Muscle of arm (tissue), 12 donors: ENCODE measurements around the gene WDR91. TPM values are rescaled to one million over a fixed set of nuclear protein-coding genes. Genes with fewer than 3 reads are reported as not detected.
"Not testable (repeated sequence)": the region's sequence is repeated elsewhere in the genome, so short reads cannot be mapped to it uniquely, and the experiment has no call there.

ENCODE experiments used
- DNase-seq: peaks from one replicate; pipeline ENCODE4 v3.0.0-alpha.2; 2013
- polyA plus RNA-seq, 12 donors: library from polyadenylated mRNA; unstranded; fragments of 120-200 nt; gene quantifications; one replicate each; pipeline ENCODE4 v1.2.1, GENCODE V29; 2013; ENCODE audit not compliant: insufficient read length in 12 of 12

The WDR91 gene
- polyA plus RNA-seq, 12 donors: 7.8 to 24.3 (median 9.5) TPM; not detected in 1

DNA sequence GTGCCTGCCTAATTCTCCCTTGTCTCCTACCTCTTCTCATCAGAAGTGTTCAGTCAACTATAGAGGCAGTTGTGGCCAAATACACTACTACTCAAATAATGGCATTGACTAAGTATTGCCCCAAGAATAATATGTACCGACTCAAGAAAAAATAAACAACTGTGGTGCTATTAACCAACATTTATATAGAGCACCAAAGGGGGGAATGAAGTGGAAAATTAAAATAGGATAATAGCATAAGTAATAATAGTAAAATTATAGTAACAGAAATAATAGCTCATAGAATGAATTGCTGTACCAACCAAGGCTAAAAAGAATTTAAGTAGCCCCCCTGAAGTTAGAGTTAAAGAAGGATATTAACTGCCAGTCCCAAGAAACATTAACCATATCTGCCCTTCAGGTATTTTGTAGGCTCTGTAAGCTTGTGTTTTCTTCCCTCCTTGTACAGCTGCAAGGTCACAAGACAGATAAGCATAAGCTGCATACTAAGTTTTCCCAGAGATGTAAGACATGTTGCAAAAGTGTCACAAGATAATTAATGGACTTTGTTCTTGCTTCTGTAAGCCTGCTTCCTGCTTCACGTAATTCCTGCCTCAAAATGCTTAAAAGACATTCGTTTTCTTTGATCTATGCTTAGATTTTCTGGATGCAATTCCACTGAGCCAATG is 29.9 kb downstream of the WDR91 start:
- no peak for DNase-seq

DNA sequence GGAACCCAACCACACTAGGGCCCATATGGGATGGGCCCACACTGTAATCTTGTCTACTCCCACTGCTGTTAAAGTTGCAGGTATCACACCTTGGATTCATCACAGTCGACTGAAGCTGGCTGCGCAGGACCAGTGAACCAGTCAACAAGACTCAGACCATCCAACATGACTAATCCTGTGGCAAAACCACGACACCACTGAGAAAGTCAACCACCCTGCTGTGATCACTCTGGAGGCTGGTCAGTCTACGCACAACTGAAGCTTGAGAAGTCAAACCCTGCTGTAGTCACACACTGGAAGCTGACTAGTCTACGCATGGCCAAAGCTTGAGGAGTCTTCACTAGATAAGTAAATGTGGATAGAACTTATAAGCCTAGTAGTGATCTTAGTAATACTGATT is 31.2 kb downstream of the WDR91 start:
- DNase-seq: no peak

DNA sequence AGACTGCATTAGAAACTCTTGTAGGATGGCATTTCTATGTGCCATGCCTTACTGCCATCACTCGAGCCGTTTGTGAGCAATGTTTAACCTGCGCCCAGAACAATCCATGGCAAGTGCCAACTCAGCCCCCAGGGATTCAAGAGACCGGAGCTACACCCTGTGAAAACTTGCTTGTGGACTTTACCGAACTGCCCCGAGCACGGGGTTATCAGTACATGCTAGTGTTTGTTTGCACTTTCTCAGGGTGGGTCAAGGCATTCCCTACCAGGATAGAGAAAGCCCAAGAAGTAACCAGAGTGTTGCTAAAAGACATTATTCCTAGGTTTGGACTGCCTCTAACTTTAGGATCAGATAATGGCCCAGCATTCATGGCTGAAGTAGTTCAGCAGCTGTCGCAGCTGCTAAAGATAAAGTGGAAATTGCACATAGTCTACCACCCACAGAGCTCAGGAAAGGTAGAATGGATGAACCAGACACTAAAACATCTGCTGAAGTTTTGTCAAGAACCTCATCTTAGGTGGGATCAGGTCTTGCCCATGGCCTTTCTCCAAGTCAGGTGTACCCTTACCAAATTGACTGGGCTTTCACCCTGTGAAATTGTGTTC is 31.9 kb downstream of the WDR91 start:
- no peak for DNase-seq

- DNase-seq: no peak
Observed at GRCh38 chr7:135178364-135178763, 33.0 kb downstream of the WDR91 start.

DNA sequence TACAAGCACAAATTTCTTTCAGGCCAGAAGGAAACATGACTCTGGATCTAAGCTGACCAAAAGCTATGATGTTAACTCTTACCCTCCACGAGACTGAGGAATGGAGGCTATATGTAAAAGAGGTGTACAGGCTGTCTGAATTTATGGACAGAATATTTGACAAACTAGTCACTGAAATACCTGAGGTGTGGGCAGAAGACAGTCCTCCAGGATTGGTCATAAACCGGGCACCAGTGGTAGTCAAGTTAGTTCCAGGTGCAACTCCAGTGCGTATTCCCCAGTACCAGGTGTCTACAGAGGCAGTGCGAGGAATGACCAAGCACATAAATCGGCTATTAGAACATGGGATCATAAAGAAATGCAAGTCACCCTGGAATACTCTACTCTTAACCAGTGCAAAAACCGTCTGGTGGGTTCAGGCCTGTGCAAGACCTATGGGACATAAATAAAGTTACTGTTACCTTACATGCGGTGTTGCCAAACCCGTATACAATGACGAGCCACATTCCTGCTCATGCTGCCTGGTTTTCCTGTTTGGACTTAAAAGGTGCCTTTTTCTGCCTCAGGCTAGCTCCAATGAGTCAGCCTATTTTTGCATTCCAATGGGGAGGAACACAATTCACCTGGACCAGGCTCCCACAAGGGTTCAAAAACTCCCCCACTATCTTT is 34.2 kb downstream of the WDR91 start:
- DNase-seq: no peak

- no peak for DNase-seq
Observed at GRCh38 chr7:135175931-135176330, 35.4 kb downstream of the WDR91 start.

DNA sequence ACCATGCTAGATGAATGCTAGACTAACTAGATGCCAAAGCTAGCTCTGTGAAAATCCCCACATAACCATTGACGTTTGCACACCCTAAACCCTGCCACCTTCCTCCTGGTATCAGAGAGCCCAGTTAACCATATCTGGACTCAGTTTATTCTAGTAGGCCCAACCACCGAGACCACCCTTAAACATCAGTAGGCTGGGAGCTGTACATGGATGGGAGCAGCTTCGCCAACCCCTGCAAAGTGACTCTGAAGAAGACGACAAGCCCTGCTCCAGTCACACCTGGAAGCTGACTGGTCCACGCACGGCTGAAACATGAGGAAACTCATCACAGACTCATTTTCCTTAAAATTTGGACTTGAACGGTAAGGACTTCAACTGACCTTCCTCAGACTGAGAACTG is 36.4 kb downstream of the WDR91 start:
- DNase-seq: no peak

DNA sequence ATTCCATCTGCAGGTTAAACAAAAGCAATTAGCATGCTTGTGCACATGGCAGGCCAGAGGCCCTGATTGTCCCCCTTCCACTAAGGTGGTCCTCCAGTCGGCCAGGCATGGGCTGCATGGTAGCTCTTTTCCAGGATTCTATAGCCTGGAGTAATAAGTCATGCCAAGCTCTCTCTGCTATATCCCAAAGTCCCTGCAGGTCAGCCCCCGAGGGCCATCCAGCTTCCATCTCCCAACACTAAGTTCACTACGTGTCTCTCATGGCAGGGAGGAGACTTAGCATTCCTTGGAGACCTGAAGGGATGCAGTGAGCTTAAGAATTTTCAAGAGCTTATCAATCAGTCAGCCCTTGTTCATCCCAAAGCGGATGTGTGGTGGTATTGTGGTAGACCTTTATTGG is 37.4 kb downstream of the WDR91 start:
- not testable (repeated sequence) for DNase-seq

DNA sequence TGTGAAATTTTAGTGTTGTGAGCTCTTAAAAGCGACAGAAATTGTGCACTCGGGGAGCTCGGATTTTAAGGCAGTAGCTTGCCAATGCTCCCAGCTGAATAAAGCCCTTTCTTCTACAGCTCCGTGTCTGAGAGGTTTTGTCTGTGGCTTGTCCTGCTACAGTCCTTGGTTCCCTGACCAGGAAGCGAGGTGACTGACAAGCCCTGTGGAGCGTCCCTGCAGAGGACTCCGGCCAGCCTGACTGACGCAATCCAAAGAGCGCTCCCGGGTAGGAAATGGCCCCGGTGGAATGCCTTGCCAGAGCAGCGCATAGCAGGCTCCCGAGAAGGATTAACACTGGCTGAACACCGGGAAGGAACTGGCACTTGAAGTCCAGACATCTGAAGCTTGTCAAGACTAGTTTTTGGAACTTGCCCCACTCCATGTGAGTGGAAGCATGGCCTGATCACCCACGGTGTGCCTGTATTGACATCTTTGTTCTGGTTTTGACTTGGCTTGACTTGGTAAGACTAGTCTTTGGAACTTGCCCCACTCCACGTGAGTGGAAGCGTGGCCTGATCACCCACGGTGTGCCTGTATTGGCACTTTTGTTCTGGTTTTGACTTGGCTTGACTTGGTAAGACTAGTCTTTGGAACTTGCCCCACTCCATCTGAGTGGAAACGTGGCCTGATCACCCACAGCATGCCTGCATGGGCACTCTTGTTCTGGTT is 39.6 kb downstream of the WDR91 start:
- peak; percentile 15 for DNase-seq

DNA sequence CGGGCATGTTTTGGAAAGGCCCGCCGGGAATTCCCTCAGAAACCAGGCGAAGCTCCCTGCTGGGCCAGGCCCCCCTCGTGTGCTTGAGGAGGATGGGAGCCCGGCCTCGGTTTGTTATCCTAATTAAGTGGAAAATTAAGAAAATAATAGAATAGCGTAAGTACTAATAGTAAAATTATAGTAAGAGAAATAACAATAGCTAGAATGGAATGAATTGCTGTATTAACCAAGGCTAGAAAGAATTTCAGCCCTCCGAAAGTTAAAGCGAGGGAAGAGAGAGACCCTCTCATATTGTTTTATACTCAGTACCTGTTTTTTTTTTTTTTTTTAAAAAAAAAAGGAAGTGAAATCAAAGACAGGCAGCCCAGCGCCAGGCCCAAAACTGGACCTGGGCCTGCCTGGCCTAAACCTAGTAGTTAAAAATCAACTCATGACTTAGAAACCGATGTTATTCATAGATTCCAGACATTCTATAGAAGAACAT is 40.3 kb downstream of the WDR91 start:
- DNase-seq: not testable (repeated sequence)

GRCh38 chr7:135170274-135170997 is 40.9 kb downstream of the WDR91 start, which contains the start of gene CYREN:
TSS of gene CYREN (minus strand) at chr7:135170707. CDS start at chr7:135168922, 1,785 bp downstream.
- DNase-seq: peak; percentile 89

- peak; percentile 35 for DNase-seq
Observed at GRCh38 chr7:135169964-135170273, 41.4 kb downstream of the WDR91 start.

- DNase-seq: no peak
Observed at GRCh38 chr7:135169141-135169963, 42.0 kb downstream of the WDR91 start.

- DNase-seq: no peak
Observed at GRCh38 chr7:135168489-135169140, 42.7 kb downstream of the WDR91 start.

DNA sequence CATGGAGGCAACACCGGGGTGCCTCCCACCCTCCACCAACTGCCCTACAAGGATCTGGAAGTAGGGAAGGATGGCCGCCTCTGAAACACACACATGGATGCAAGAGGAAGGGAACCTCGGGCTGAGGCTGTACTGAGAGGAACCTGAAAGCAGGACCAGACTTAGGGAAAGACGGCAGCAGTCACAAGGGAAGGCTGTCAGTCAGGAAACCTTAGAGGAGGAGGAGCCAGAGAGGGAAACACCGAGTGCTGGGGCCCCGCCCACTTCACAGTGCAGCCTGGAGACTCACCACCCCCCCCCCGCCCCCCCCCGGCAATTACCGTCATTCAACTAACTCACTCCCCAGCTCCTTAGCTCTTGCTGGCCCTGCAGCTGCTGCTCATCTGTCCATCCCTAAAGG is 43.3 kb downstream of the WDR91 start:
- DNase-seq: no peak

DNA sequence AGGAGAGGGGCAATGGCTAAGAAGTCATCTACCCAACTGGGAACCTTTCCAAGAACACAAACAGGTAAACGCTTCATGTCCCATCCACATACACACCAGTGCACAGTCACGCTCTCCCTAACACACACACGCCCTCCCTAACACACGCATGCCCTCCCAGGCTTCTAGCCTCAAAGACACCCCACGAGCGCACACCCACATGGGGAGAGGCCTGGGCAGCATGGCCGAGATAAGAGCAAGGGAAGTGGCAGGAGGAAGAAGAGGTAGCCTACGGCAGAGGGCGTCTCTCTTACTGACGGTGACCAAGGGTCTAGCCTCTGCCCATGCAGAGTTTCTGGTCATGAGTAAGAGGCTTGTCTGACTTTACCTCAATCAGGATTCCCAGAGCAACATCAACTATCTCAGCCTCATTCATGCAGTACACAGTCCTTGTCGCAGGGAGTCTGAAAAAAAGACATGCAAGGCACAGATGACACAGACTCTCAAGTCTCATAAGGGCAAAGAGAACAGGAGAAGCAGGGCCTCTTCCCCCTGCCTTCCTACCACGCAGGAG is 43.9 kb downstream of the WDR91 start:
- DNase-seq: no peak

- no peak for DNase-seq
Observed at GRCh38 chr7:135166338-135166990, 44.9 kb downstream of the WDR91 start.

- DNase-seq: no peak
Observed at GRCh38 chr7:135165862-135166261, 45.5 kb downstream of the WDR91 start.

- no peak for DNase-seq
Observed at GRCh38 chr7:135164357-135165061, 46.8 kb downstream of the WDR91 start.
